Upper lobe of right lung (tissue), 1 donor: ENCODE results near the gene FRMD4A. TPM values are rescaled to one million over a fixed set of nuclear protein-coding genes. Genes with fewer than 3 reads are reported as not detected.

ENCODE experiments used
- ATAC-seq: fragments of 200-7000 bp; cut with Tn5 transposase; one replicate; pipeline ENCODE4 v1.9.1; 2020; ENCODE audit warnings: mild to moderate bottlenecking, moderate library complexity
- DNase-seq: peaks from one replicate; pipeline ENCODE4 v3.0.0-alpha.2; 2020
- H3K27ac ChIP-seq: fragments of 200-600 bp; one replicate; pipeline ENCODE4 v1.8.0; 2022
- H3K27me3 ChIP-seq: fragments of 200-600 bp; one replicate; pipeline ENCODE4 v1.8.0; 2022; ENCODE audit warnings: mild to moderate bottlenecking
- H3K36me3 ChIP-seq: fragments of 200-600 bp; one replicate; pipeline ENCODE4 v1.8.0; 2022
- H3K4me1 ChIP-seq: fragments of 200-600 bp; one replicate; pipeline ENCODE4 v1.8.0; 2022
- H3K4me3 ChIP-seq: fragments of 200-600 bp; one replicate; pipeline ENCODE4 v1.8.0; 2022; ENCODE audit warnings: mild to moderate bottlenecking
- H3K9me3 ChIP-seq: fragments of 200-600 bp; one replicate; pipeline ENCODE4 v1.8.0; 2022
- intact Hi-C: fragments of 100-400 bp; cut with DNase I; formaldehyde crosslinking; loops from one replicate; pipeline ENCODE4 v1.11.0; 2022
- total RNA-seq: library from RNA; stranded (reverse); fragmentation: NEBNext Ultra II Directional; extraction: Animal tissue kit (Norgen Biotek cat#: 25700); gene quantifications from one replicate; pipeline ENCODE4 v1.2.1, GENCODE V29; 2021
- TF ChIP-seq, protein P1 (sequence below): fragments of 200-600 bp; IDR thresholded peaks from one replicate; pipeline ENCODE4 v1.8.0; 2022; ENCODE audit warnings: antibody characterized with exemption
- donor health status: DM: no; HTN: yes; CAD: no; lungs with severe emphysema.

Gene FRMD4A
- total RNA-seq, 1 donor from 2014 or later: 38.3 TPM

DNA sequence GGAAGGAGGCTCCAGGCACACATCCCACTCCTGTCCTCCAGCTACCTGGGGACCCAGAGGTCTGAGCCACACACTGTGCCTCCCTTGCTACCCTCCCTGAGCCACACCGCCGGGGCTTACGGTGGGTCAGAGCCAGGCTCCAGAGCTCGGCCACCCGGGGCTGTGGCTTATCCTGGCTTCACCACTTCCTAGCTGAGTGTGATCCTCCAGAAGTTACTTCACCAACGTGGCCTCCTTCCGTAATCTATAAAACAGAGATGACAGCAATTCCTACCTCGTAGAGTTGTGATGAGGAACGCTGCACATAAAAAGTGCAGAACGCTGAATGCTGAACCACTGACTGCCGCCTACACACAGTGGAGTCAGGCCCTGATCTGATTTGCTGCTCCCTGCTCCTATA is 458.9 kb downstream of the FRMD4A start:
- H3K27ac ChIP-seq: peak overlapping the region; percentile 24
- H3K27me3 ChIP-seq: no peaks in the 10 kb centered on the region
- H3K9me3 ChIP-seq: no peaks in the 10 kb centered on the region
- H3K4me1 ChIP-seq: peaks cover 10% of the 10 kb centered on the region
- DNase-seq: no peak
- intact Hi-C loops: no loop called here
- no peaks in the 10 kb centered on the region for H3K36me3 ChIP-seq
- ATAC-seq: peak; percentile 74
- TF ChIP-seq, protein P1, sequence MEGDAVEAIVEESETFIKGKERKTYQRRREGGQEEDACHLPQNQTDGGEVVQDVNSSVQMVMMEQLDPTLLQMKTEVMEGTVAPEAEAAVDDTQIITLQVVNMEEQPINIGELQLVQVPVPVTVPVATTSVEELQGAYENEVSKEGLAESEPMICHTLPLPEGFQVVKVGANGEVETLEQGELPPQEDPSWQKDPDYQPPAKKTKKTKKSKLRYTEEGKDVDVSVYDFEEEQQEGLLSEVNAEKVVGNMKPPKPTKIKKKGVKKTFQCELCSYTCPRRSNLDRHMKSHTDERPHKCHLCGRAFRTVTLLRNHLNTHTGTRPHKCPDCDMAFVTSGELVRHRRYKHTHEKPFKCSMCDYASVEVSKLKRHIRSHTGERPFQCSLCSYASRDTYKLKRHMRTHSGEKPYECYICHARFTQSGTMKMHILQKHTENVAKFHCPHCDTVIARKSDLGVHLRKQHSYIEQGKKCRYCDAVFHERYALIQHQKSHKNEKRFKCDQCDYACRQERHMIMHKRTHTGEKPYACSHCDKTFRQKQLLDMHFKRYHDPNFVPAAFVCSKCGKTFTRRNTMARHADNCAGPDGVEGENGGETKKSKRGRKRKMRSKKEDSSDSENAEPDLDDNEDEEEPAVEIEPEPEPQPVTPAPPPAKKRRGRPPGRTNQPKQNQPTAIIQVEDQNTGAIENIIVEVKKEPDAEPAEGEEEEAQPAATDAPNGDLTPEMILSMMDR: no peak
- no peak overlapping the region for H3K4me3 ChIP-seq

DNA sequence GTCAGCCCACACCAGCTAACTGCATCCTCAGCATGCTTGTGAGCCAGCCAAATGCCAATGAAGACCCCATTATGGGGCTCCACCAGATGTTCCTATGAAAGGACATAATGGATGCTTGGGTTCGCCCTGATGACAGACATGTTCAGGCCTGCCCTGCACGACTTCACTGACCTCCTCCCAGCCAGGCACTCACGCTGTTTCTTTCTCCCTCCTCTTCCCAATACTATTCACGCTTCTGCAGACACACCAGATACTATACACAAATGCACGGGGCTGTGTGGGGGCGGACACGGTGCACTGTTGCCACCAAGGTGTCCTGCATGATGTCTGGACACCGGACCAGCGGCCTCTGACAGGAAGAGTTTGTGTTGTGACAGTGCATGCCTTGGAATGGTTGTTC is 459.7 kb downstream of the FRMD4A start:
- H3K4me3 ChIP-seq: no peak overlapping the region
- no peak for ATAC-seq
- H3K27ac ChIP-seq: no peak overlapping the region
- H3K27me3 ChIP-seq: no peaks in the 10 kb centered on the region
- intact Hi-C loops: no loop called here
- TF ChIP-seq, protein P1: no peak
- no peaks in the 10 kb centered on the region for H3K9me3 ChIP-seq
- H3K36me3 ChIP-seq: no peaks in the 10 kb centered on the region
- H3K4me1 ChIP-seq: peaks cover 16% of the 10 kb centered on the region
- no peak for DNase-seq

DNA sequence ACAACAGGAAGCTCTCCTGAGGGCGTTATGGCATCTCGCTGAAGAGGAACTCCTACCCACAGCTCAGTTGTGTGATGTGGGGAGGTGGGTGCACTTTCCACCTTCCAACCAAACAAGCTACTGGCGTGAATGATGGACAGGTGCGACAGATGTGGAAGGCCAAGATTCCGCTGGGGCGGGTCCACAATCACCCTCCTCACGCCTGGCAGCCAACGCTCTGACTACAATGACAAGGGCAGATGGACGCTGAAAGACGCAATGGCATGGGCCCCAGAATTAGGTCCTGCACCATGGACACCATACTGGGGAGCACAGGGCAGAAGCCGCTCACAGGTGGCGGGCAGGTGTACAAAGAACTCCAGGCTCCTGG is 461.4 kb downstream of the FRMD4A start:
- Histone ChIP-seq H3K4me3 (no peak overlapping the region), H3K4me1 (peaks cover 14% of the 10 kb centered on the region), H3K27me3 (no peaks in the 10 kb centered on the region), H3K27ac (no peak overlapping the region), H3K9me3 (no peaks in the 10 kb centered on the region), H3K36me3 (no peaks in the 10 kb centered on the region)
- intact Hi-C loops: no loop called here
- ATAC-seq (no peak), DNase-seq (no peak)
- TF ChIP-seq, protein P1: no peak

DNA sequence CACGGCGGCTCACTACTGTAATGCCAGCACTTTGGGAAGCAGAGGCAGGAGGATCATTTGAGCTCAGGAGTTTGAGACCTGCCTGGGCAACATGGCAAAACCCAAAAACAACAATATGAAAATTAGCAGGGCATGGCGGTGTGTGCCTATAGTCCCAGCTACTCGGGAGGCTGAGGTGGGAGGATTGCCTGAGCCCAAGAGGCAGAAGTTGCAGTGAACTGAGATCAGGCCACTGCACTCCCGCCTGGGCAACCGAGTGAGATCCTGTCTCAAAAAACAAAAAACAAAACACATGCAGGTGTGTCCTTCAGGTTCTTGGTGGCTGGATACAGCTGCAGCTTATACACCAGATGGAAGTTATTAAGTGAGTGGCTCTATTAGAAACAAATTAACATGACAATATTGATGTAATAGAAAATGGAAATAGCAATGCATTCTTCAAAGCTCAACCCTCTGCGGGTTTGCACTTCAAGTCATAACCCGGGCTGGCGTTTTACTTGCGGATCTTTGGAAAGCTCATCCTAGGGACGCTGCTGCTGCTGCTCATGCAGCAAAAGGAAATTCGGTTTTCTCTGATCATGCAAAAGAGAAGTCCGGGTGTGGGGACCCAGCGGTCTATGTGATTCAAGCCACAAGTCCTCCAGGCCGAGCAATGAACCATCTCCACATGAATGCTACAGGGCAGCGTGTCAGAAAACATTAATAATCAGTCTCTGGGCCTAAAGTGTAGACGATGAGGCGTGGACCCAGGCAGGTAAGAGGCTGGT is 462.0 kb downstream of the FRMD4A start:
- intact Hi-C loops: no loop called here
- Histone ChIP-seq H3K27ac (no peak overlapping the region), H3K4me1 (peaks cover 14% of the 10 kb centered on the region), H3K9me3 (no peaks in the 10 kb centered on the region), H3K4me3 (no peak overlapping the region), H3K36me3 (no peaks in the 10 kb centered on the region), H3K27me3 (no peaks in the 10 kb centered on the region)
- DNase-seq: no peak
- ATAC-seq: no peak
- TF ChIP-seq, protein P1: no peak

DNA sequence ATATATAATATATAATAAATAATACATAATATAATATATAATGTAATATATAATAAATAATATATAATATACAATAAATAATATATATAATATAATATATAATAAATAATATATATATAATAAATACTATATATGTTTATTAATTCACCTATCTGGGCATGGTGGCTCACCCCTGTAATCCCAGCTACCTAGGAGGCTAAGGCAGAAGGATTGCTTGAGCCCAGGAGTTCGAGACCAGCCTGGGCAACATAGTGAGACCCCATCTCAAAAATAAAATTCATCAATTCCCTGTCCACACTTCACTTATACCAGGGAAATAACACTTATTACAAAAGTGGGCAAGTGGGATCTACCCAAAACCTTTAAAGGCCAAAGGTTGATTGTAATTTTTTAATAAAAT is 462.9 kb downstream of the FRMD4A start:
- intact Hi-C loops: no loop called here
- H3K27ac ChIP-seq: no peak overlapping the region

More for the DNA sequence above, 462.9 kb downstream of the FRMD4A start:
- H3K9me3 ChIP-seq: no peaks in the 10 kb centered on the region
- no peaks in the 10 kb centered on the region for H3K27me3 ChIP-seq
- H3K4me3 ChIP-seq: no peak overlapping the region
- TF ChIP-seq, protein P1: no peak
- H3K4me1 ChIP-seq: peaks cover 14% of the 10 kb centered on the region
- DNase-seq (no peak), ATAC-seq (no peak)
- H3K36me3 ChIP-seq: no peaks in the 10 kb centered on the region
